Left lung (tissue), 10 donors: ENCODE data around the gene DMD. TPM values are rescaled to one million over a fixed set of nuclear protein-coding genes. Genes with fewer than 3 reads are reported as not detected.

Experiments used
- ATAC-seq: fragments of 200-7000 bp; cut with Tn5 transposase; one replicate; pipeline ENCODE4 v1.9.1; 2020; ENCODE audit warnings: moderate library complexity
- DNase-seq, 4 donors: peaks; one replicate each; pipeline ENCODE4 v3.0.0-alpha.2; 2013 to 2020
- H3K27ac ChIP-seq, 2 donors: fragments of 200-600 bp; sonication (generic) in 1 of 2; one replicate each; pipeline versions ENCODE4 v1.5.0 to v1.8.0; 2020 to 2021
- H3K27me3 ChIP-seq, 2 donors: fragments of 200-600 bp; sonication (generic) in 1 of 2; one replicate each; pipeline versions ENCODE4 v1.5.0 to v1.8.0; 2020 to 2021
- H3K36me3 ChIP-seq, 2 donors: fragments of 200-600 bp; sonication (generic) in 1 of 2; one replicate each; pipeline versions ENCODE4 v1.5.0 to v1.8.0; 2020 to 2021
- H3K4me1 ChIP-seq, 2 donors: fragments of 200-600 bp; one replicate each; pipeline ENCODE4 v1.8.0; 2021
- H3K4me3 ChIP-seq, 2 donors: fragments of 200-600 bp; sonication (generic) in 1 of 2; one replicate each; pipeline versions ENCODE4 v1.5.0 to v1.8.0; 2020 to 2021; ENCODE audit warnings: mild to moderate bottlenecking in 1 of 2
- H3K9me3 ChIP-seq, 2 donors: fragments of 200-600 bp; sonication (generic) in 1 of 2; one replicate each; pipeline versions ENCODE4 v1.5.0 to v1.8.0; 2020 to 2021
- intact Hi-C, 2 donors: fragments of 100-400 bp; cut with DNase I; formaldehyde crosslinking; loops; one replicate each; pipeline versions ENCODE4 v1.11.2 to v1.14.2; 2022
- polyA plus RNA-seq, 6 donors: library from polyadenylated mRNA; unstranded; fragments of 120-200 nt; gene quantifications; one replicate each; pipeline ENCODE4 v1.2.1, GENCODE V29; 2013; ENCODE audit not compliant: insufficient read length in 6 of 6
- total RNA-seq, 2 donors: library from RNA; stranded (reverse); fragmentation: NEBNext Ultra II Directional; extraction: Animal tissue kit (Norgen Biotek cat#: 25700); gene quantifications; one replicate each; pipeline ENCODE4 v1.2.1, GENCODE V29; 2021
- TF ChIP-seq, protein P1 (sequence below), 2 donors: fragments of 200-600 bp; sonication (generic) in 1 of 2; IDR thresholded peaks; one replicate each; pipeline versions ENCODE4 v1.5.0 to v1.8.0; 2021; ENCODE audit warnings: antibody characterized with exemption in 2 of 2
- donor health status: DM: no; HTN: yes; CAD: no.
- donor health status: DM: no; HTN: no; CAD: no.

DMD gene
- total and polyA plus RNA-seq, 8 donors: 16.6 to 68.8 (median 54.0) TPM

DNA sequence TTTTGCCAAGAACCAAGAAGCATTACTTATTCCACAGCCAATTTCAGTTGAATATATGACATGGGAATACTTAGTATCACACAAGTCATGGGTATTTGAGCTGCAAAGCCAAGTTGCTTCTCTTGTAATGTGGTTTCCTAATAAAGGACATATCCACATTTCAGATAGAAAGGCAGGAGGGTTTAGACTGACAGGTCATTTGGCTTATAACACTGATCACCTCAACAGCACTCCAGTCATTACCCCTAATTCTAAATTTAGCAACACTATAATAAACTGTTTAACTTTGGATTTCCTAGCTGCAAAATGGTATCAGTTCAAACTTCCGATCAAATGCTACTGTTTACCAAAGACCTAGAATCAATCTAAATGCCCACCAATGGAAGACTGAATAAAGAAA is 2025.5 kb downstream of the DMD start:
- H3K36me3 ChIP-seq: no peaks in the 10 kb centered on the region
- H3K4me1 ChIP-seq: no peaks in the 10 kb centered on the region
- TF ChIP-seq, protein P1, sequence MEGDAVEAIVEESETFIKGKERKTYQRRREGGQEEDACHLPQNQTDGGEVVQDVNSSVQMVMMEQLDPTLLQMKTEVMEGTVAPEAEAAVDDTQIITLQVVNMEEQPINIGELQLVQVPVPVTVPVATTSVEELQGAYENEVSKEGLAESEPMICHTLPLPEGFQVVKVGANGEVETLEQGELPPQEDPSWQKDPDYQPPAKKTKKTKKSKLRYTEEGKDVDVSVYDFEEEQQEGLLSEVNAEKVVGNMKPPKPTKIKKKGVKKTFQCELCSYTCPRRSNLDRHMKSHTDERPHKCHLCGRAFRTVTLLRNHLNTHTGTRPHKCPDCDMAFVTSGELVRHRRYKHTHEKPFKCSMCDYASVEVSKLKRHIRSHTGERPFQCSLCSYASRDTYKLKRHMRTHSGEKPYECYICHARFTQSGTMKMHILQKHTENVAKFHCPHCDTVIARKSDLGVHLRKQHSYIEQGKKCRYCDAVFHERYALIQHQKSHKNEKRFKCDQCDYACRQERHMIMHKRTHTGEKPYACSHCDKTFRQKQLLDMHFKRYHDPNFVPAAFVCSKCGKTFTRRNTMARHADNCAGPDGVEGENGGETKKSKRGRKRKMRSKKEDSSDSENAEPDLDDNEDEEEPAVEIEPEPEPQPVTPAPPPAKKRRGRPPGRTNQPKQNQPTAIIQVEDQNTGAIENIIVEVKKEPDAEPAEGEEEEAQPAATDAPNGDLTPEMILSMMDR (IDR thresholded peaks at IDR 0.05): no peak
- no peak overlapping the region for H3K4me3 ChIP-seq
- intact Hi-C loops: no loop called here
- no peaks in the 10 kb centered on the region for H3K9me3 ChIP-seq
- no peaks in the 10 kb centered on the region for H3K27me3 ChIP-seq
- ATAC-seq: no peak
- H3K27ac ChIP-seq: no peak overlapping the region
- DNase-seq: no peak

- H3K4me3 ChIP-seq: no peak overlapping the region
- no peaks in the 10 kb centered on the region for H3K27me3 ChIP-seq
- no peaks in the 10 kb centered on the region for H3K4me1 ChIP-seq
- no peaks in the 10 kb centered on the region for H3K36me3 ChIP-seq
- ATAC-seq (peak; percentile 89), DNase-seq (peak in 1 of 4 donors; percentile 27)
- peak overlapping the region; percentile 37 for H3K27ac ChIP-seq
- intact Hi-C loops: no loop called here
- TF ChIP-seq, protein P1 (IDR thresholded peaks at IDR 0.05): no peak
- H3K9me3 ChIP-seq: no peaks in the 10 kb centered on the region
Observed at GRCh38 chrX:31181377-31182000, 2029.9 kb downstream of the DMD start.

DNA sequence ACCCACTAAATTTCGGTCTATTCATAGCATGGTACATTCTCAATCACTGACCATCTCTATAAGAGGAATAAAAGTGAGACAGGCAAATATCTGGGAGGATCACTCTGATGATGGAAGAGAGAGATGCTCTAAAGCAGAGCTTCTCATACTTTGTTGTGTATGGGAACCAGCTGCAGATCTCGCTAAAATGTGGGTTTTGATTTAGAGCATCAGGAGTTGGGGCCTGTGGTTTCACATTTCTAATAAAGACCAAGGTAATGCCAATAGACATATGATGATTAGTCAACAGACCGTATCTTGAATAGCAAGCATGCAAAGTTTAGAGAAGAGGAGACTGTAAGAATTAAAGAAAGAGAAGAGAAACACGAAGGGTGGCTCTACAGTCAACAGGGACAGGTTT is 2032.1 kb downstream of the DMD start:
- Histone ChIP-seq H3K4me3 (no peak overlapping the region), H3K9me3 (no peaks in the 10 kb centered on the region), H3K27me3 (no peaks in the 10 kb centered on the region), H3K36me3 (no peaks in the 10 kb centered on the region), H3K4me1 (no peaks in the 10 kb centered on the region), H3K27ac (no peak overlapping the region)
- DNase-seq: no peak
- TF ChIP-seq, protein P1 (IDR thresholded peaks at IDR 0.05): no peak
- intact Hi-C loops: no loop called here
- no peak for ATAC-seq

GRCh38 chrX:31178769-31179125 is 2032.6 kb downstream of the DMD start:
- Histone ChIP-seq H3K36me3 (no peaks in the 10 kb centered on the region), H3K27ac (no peak overlapping the region), H3K9me3 (no peaks in the 10 kb centered on the region), H3K4me3 (no peak overlapping the region), H3K27me3 (no peaks in the 10 kb centered on the region), H3K4me1 (no peaks in the 10 kb centered on the region)
- TF ChIP-seq, protein P1 (IDR thresholded peaks at IDR 0.05): no peak
- DNase-seq: no peak
- ATAC-seq: no peak
- intact Hi-C loops: no loop called here

GRCh38 chrX:31178064-31178768 is 2033.1 kb downstream of the DMD start:
- Histone ChIP-seq H3K27ac (no peak overlapping the region), H3K9me3 (no peaks in the 10 kb centered on the region), H3K36me3 (no peaks in the 10 kb centered on the region), H3K4me1 (no peaks in the 10 kb centered on the region), H3K27me3 (no peaks in the 10 kb centered on the region), H3K4me3 (no peak overlapping the region)
- no peak for DNase-seq
- TF ChIP-seq, protein P1 (IDR thresholded peaks at IDR 0.05): no peak
- no peak for ATAC-seq
- intact Hi-C loops: no loop called here
